GM10266 (cell line): Measurements from ENCODE around the gene TSTD1.

Experiments used
- DNase-seq: peaks from one replicate; pipeline ENCODE4 v3.0.0; 2012; ENCODE audit errors: extremely low spot score
- TF ChIP-seq, protein P1 (sequence below): IDR thresholded peaks from 2 replicates; pipeline ENCODE4 v1.5.1; 2012; ENCODE audit warnings: mild to moderate bottlenecking, low read depth; ENCODE audit not compliant: control insufficient read depth, insufficient read depth; ENCODE audit errors: missing control alignments

The TSTD1 gene

GRCh38 chr1:161082483-161082882 is 43.7 kb upstream of the TSTD1 start:
- no peak for DNase-seq
- TF ChIP-seq, protein P1, sequence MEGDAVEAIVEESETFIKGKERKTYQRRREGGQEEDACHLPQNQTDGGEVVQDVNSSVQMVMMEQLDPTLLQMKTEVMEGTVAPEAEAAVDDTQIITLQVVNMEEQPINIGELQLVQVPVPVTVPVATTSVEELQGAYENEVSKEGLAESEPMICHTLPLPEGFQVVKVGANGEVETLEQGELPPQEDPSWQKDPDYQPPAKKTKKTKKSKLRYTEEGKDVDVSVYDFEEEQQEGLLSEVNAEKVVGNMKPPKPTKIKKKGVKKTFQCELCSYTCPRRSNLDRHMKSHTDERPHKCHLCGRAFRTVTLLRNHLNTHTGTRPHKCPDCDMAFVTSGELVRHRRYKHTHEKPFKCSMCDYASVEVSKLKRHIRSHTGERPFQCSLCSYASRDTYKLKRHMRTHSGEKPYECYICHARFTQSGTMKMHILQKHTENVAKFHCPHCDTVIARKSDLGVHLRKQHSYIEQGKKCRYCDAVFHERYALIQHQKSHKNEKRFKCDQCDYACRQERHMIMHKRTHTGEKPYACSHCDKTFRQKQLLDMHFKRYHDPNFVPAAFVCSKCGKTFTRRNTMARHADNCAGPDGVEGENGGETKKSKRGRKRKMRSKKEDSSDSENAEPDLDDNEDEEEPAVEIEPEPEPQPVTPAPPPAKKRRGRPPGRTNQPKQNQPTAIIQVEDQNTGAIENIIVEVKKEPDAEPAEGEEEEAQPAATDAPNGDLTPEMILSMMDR: no peak

DNA sequence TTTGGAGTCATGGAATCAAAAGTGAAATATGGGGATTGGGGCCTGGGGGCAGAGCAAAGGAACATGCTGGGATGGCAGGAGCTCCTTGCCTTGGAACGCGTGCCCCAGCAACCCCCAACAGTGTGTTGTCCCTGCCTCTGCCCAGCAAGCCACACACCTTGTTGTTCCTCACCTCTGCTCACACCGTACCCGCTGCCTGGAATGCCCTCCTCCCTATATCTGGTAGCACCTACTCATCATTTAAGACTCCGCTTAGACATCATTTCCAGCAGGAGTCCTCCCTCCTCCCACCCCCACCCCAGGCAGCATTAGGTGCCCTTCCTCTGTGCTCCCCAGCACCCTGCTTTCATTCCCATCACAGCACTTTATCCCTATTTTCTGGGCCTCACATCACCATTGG is 42.8 kb upstream of the TSTD1 start:
- DNase-seq: no peak
- TF ChIP-seq, protein P1: no peak

GRCh38 chr1:161080441-161081405 is 42.0 kb upstream of the TSTD1 start:
- TF ChIP-seq, protein P1: no peak
- no peak for DNase-seq

GRCh38 chr1:161079436-161080110 is 40.8 kb upstream of the TSTD1 start:
- TF ChIP-seq, protein P1: peak; percentile 7
- DNase-seq: no peak

- TF ChIP-seq, protein P1: no peak
- no peak for DNase-seq
These were observed 38.7 kb upstream of the TSTD1 start for GRCh38 chr1:161077426-161077825.

DNA sequence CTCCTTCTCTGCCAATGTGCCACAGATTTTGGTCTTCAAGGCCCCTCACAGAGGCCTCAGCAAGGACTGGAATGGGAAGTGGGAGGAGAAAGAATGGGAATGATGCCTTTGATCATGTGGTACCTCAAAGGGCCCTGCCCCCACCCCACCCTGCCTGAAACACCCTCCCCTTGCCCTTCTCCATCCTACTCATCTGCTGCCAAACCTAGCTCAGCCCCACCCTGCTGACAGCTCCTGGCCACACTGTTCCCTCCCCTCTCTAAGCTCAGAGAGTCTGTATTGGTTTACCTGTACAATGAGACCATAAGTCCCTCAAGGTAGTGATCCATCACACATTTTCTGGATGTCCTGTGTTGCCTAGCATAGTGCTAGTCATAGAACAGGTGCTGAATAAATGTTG is 37.6 kb upstream of the TSTD1 start:
- TF ChIP-seq, protein P1: no peak
- no peak for DNase-seq
